ENCODE measurements around the gene NTN3.

Gene NTN3

DNA sequence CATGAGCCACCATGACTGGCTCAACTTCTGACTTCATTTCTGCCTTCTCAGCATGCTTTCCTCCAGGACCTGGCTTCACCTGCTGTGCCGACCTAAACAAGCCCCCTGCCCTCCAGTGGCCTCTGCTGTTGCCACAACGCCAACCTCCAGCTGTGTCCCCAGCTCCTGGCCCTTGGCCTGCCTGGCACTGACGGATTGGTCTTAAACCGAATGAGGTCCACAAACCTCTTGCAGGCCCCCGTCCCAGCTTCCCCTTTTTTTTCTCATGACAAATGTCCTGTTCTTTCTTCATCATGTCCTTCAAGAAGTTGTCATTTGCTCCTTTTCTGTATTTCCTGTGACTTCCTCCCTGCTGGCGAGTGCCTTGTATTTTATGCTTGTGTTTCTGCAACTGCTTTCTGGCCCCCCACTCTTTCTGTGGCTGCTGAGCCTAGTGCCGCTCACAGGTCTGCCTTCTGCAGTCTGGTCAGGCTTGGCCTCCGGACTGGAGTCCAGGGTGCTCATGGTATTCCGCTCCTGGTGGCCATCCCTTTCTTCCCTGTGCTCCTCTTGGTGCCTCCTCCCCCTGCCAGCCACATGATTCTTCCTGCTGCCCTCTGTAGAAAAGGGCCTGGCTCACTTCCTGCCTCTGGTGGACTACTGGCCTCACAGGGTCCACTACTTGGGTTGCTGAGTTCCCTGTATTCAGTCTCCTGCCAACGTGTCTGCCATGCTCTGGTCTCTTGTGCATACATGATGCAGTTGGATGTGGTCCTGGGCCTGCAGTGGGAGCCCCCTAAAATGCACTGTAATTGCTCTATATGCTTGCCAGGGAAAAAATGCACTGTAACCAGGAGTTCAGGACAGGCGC, 45.5 kb downstream of the NTN3 start:
- DNase-seq, result peak; percentile 53
- in situ Hi-C loops (cut with HindIII; ENCODE audit: low pct_ligation_motif_present, low pct_unique_long_range_greater_than_20kb, low sequenced_read_pairs), result no loop called here

GRCh38 chr16:2517954-2518605, 47.0 kb downstream of the NTN3 start:
- in situ Hi-C loops (cut with HindIII; ENCODE audit: low pct_ligation_motif_present, low pct_unique_long_range_greater_than_20kb, low sequenced_read_pairs), result no loop called here
- no peak for DNase-seq

- in situ Hi-C loops (cut with HindIII; ENCODE audit: low pct_ligation_motif_present, low pct_unique_long_range_greater_than_20kb, low sequenced_read_pairs), result no loop called here
- DNase-seq, result no peak
These were observed 48.0 kb downstream of the NTN3 start for GRCh38 chr16:2518823-2519710.

GRCh38 chr16:2519711-2520080, 48.6 kb downstream of the NTN3 start:
- no peak for DNase-seq
- in situ Hi-C loops (cut with HindIII; ENCODE audit: low pct_ligation_motif_present, low pct_unique_long_range_greater_than_20kb, low sequenced_read_pairs), result no loop called here

DNA sequence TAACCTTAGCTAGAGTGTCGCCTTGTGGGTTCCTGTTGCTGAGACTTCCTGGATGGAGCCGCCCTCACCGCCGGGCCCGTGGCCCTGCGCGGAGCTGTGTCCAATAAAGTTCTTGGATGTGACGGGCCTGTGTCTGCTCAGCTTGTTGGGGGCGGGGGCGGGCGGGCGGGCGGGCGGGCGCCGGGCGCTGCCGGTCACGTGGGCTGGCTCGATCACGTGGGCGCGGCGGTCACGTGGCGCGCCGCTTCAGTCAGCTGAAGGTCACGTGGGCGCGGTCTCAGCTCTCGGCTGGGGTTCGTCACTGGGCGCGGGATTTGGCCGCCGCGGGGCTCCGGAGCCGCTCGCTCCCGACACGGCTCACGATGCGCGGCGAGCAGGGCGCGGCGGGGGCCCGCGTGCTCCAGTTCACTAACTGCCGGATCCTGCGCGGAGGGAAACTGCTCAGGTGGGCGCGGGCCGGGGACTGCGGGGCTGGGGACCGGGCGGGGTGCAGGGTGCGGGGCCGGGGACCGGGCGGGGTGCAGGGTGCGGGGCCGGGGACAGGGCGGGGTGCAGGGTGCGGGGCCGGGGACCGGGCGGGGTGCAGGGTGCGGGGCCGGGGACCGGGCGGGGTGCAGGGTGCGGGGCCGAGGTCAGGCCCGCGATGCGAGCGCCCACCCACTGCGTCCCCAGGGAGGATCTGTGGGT, 49.1 kb downstream of the NTN3 start, which contains the start of gene AMDHD2:
TSS of gene AMDHD2 (plus strand) at position 275 of the 687 bp plus-strand sequence. CDS start at position 363, 88 bp downstream.
- in situ Hi-C loops (cut with HindIII; ENCODE audit: low pct_ligation_motif_present, low pct_unique_long_range_greater_than_20kb, low sequenced_read_pairs), result no loop called here
- DNase-seq, result peak; percentile 94

- in situ Hi-C loops (cut with HindIII; ENCODE audit: low pct_ligation_motif_present, low pct_unique_long_range_greater_than_20kb, low sequenced_read_pairs), result no loop called here
- peak; percentile 45 for DNase-seq
These were observed 49.9 kb downstream of the NTN3 start for GRCh38 chr16:2520784-2521531.

Measured in ACHN (cell line).